AG08395 (cell line): ENCODE results near the gene OR2A5.
A peak's percentile ranks its signal among the peaks of the same experiment; 100 is the strongest.
"Not testable (repeated sequence)": the region's sequence is repeated elsewhere in the genome, so short reads cannot be mapped to it uniquely, and the experiment has no call there.

ENCODE experiments used
- DNase-seq: peaks from one replicate; pipeline ENCODE4 v3.0.0; 2012; ENCODE audit warnings: mixed read lengths, low spot score

The OR2A5 gene

GRCh38 chr7:144048648-144049047 is at the start of gene OR2A5:
Gene OR2A5, plus strand, starts transcription at chr7:144048948. Its CDS starts 1,454 bp downstream, at chr7:144050402.
- DNase-seq: no peak

- no peak for DNase-seq
These were observed 48.7 kb upstream of the OR2A5 start, which contains the start of gene OR6B1 for GRCh38 chr7:144000020-144000419. Gene OR6B1, plus strand, starts transcription at chr7:144000320. Its CDS starts 3,677 bp downstream, at chr7:144003997.

GRCh38 chr7:144001543-144001942 is 47.2 kb upstream of the OR2A5 start:
- DNase-seq: no peak

- no peak for DNase-seq
These were observed 44.0 kb upstream of the OR2A5 start for GRCh38 chr7:144004703-144005102.

GRCh38 chr7:144006029-144006691 is 42.6 kb upstream of the OR2A5 start:
- no peak for DNase-seq

- no peak for DNase-seq
These were observed 42.1 kb upstream of the OR2A5 start for GRCh38 chr7:144006692-144007042.

- no peak for DNase-seq
These were observed 39.4 kb upstream of the OR2A5 start for GRCh38 chr7:144009361-144009760.

- not testable (repeated sequence) for DNase-seq
These were observed 38.7 kb upstream of the OR2A5 start for GRCh38 chr7:144010061-144010460.

- DNase-seq: not testable (repeated sequence)
These were observed 37.9 kb upstream of the OR2A5 start for GRCh38 chr7:144010821-144011220.

GRCh38 chr7:144011458-144012230 is 37.1 kb upstream of the OR2A5 start:
- DNase-seq: peak; percentile 45

GRCh38 chr7:144018065-144018464 is 30.7 kb upstream of the OR2A5 start:
- no peak for DNase-seq

GRCh38 chr7:144019457-144019856 is 29.3 kb upstream of the OR2A5 start:
- peak; percentile 61 for DNase-seq

- no peak for DNase-seq
These were observed 28.4 kb upstream of the OR2A5 start for GRCh38 chr7:144020340-144020739.

- no peak for DNase-seq
These were observed 26.6 kb upstream of the OR2A5 start for GRCh38 chr7:144022169-144022568.

GRCh38 chr7:144023171-144023827 is 25.4 kb upstream of the OR2A5 start:
- DNase-seq: no peak

GRCh38 chr7:144024213-144024612 is 24.5 kb upstream of the OR2A5 start:
- DNase-seq: no peak

GRCh38 chr7:144026203-144026883 is 22.4 kb upstream of the OR2A5 start:
- DNase-seq: no peak

GRCh38 chr7:144027070-144027469 is 21.7 kb upstream of the OR2A5 start:
- DNase-seq: peak; percentile 40

- DNase-seq: no peak
These were observed 20.8 kb upstream of the OR2A5 start for GRCh38 chr7:144027974-144028373.

GRCh38 chr7:144028547-144028946 is 20.2 kb upstream of the OR2A5 start:
- no peak for DNase-seq

- no peak for DNase-seq
These were observed 16.2 kb upstream of the OR2A5 start for GRCh38 chr7:144032516-144032915.

- no peak for DNase-seq
These were observed 15.6 kb upstream of the OR2A5 start for GRCh38 chr7:144032985-144033709.
